ENCODE data around the gene CLMP. TPM values are rescaled to one million over a fixed set of nuclear protein-coding genes. Genes with fewer than 3 reads are reported as not detected.
"Not testable (repeated sequence)": the region's sequence is repeated elsewhere in the genome, so short reads cannot be mapped to it uniquely, and the experiment has no call there.

Gene CLMP
- total RNA-seq, 1 donor from 2014 or later, result 42.0 TPM

- no peak for DNase-seq
These were observed 26.8 kb downstream of the CLMP start for GRCh38 chr11:123168241-123168640.

GRCh38 chr11:123166071-123166559, 28.9 kb downstream of the CLMP start:
- peak; percentile 18 for DNase-seq

- DNase-seq, result no peak
These were observed 30.2 kb downstream of the CLMP start for GRCh38 chr11:123164732-123165450.

GRCh38 chr11:123163621-123164020, 31.4 kb downstream of the CLMP start:
- DNase-seq, result no peak

- DNase-seq, result no peak
These were observed 33.5 kb downstream of the CLMP start for GRCh38 chr11:123161376-123162030.

- DNase-seq, result no peak
These were observed 35.7 kb downstream of the CLMP start for GRCh38 chr11:123159183-123159857.

- no peak for DNase-seq
These were observed 36.7 kb downstream of the CLMP start for GRCh38 chr11:123158033-123159003.

GRCh38 chr11:123152951-123153350, 42.1 kb downstream of the CLMP start:
- no peak for DNase-seq

GRCh38 chr11:123152346-123152745, 42.7 kb downstream of the CLMP start:
- DNase-seq, result not testable (repeated sequence)

- no peak for DNase-seq
These were observed 43.3 kb downstream of the CLMP start for GRCh38 chr11:123151796-123152195.

GRCh38 chr11:123151366-123151765, 43.7 kb downstream of the CLMP start:
- no peak for DNase-seq

- no peak for DNase-seq
These were observed 44.2 kb downstream of the CLMP start for GRCh38 chr11:123150882-123151281.

- DNase-seq, result no peak
These were observed 46.1 kb downstream of the CLMP start for GRCh38 chr11:123148965-123149364.

- no peak for DNase-seq
These were observed 49.4 kb downstream of the CLMP start for GRCh38 chr11:123145661-123146060.

- DNase-seq, result no peak
These were observed 49.8 kb downstream of the CLMP start for GRCh38 chr11:123145220-123145619.

GRCh38 chr11:123144707-123145106, 50.3 kb downstream of the CLMP start:
- no peak for DNase-seq

- DNase-seq, result no peak
These were observed 51.1 kb downstream of the CLMP start for GRCh38 chr11:123143921-123144320.

- DNase-seq, result no peak
These were observed 51.6 kb downstream of the CLMP start for GRCh38 chr11:123143476-123143875.

- no peak for DNase-seq
These were observed 55.8 kb downstream of the CLMP start for GRCh38 chr11:123139206-123139605.

GRCh38 chr11:123137431-123138224, 57.4 kb downstream of the CLMP start:
- DNase-seq, result no peak

- no peak for DNase-seq
These were observed 59.1 kb downstream of the CLMP start for GRCh38 chr11:123135863-123136446.

Measured in occipital lobe (tissue), 2 donors.